ENCODE measurements around the gene MUC5B.

MUC5B gene

DNA sequence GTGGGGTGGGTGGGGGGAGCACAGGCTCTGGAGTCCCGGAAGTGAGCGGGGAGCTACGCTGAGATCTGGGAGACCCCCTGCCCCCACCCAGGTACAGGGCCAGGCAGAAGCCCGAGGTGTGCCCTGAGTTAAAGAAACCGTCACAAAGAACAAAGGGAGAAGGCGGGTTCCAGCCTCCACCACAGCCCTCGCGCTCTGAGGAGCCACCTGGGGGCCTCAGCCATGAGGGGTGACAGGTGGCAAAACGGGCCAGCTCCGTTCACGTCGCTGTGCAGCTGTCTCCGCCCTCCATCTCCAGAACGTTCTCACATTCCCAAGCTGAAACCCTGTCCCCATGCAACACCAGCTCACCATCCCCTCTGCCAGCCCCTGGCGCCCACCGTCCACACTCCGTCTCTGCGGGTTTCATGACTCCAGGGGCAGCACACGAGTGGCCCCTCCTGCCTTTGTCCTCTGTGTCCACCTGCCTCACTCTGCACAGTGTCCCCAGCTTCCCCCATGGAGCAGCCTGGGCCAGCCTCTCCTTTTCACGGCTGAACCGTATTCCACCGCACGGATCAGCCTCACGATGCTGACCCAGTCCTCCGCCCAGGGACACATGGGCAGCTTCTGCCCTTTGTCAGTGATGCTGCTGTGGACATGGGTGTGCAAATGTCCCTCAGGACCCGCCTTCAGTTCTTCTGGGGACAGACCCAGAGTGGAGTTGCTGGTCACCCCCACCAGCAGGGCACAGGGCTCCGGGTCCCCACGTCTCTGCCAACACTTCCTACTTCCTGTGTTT lies 1.7 kb upstream of the MUC5B start:
- DNase-seq: no peak

DNA sequence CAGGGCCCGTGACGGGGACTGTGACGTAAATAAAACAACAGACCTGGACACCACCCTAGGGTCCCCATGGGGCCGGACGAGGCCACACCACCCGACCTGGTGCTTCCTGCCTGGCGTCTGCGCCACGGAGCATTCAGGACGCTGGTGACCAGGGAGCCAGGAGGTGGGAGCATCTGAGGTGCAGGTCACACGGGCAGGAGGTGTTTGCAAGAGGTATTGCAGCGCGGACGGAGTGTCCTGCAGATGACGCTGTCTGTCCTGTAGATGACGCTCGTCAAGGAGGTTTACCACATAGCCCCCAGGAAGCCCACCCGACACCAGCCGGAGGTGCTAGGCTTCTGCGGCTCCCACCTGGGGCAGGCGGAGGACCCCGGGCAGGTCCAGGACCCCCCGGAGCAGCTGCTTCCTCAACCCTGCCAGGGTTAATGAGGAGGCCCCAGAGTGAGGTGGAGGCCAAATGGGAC lies 986 bp upstream of the MUC5B start:
- DNase-seq: no peak

DNA sequence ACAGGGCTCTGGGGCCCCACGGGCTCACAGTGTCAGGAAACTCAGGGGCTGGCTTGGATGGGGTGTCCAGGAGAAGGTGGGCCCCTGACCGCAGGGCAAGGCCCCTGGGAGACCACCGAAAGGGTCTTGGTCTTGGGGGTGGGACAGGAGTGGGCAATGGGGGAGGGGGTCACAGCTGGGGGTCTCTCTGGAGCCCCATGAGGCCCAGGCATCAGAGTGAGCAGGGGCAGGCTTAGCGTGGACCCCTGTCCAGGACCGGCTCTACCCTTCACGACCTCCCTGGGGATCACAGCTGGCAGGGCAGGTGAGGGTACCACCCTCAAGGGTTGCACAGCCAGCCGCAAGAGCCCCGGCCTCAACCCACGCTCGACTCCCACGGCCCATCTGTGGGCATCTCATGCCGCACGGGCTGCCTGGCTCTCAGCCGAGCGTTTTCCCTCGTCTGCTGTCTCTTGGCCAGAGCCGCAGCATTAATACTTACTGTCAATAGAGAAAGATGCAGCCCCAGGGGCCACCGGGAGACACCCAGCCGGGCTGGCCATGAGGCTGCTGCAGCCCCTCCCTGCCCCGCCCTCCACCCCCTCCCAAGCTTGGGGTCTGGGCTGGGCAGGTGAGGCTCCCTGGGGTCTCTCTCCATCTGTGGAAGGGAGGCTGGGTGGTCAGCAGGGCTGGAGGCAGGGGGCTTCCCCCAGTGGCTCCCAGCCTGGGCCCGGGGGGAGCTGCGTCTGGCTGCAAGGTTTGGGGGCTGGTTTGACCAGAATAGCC lies 662 bp downstream of the MUC5B start:
- no peak for DNase-seq

- no peak for DNase-seq
Observed at GRCh38 chr11:1224111-1224490, 1.2 kb downstream of the MUC5B start.

DNA sequence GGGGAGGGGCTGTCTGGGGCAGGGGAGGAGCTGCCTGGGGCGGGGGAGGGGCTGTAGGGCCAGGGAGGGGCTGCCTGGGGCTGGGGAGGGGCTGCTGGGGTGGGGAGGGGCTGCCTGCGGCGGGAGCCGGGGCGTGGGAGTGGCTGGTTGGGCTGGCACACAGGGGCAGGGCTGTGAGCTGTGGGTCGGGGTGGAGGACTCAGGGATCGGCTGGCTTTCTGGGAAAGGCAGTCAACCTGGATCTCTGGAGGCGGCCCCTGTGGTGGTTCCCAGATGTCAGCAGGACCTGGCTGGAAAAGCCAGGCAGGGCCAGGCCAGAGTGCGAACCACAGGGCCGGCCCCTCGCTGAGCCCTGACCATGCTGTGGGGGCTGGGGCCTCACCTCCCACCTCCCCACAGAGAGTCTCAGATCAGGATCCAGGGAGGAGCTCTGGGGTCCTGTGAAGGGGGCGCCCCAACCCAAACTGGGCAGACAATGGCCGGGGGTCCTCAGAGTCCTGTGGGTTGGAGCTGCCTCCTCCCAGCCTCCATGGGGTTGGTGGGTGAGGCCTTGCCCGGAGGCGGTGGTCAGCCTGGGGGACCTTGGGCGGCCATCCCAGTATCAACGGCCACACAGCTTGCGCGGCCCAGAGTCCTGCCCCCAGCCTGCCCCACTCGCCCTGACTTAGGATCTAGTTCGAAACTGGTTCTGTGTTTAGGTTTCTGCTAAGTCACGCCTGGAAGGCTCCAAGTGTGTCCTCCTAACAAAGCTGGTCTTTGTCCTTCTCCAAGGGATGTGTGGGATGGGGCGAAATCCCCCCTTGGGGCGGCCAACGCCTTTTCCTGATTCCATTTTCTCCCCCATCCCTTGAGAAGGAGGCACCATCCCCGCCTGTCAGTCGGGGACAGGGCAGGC lies 1.9 kb downstream of the MUC5B start:
- DNase-seq: no peak

DNA sequence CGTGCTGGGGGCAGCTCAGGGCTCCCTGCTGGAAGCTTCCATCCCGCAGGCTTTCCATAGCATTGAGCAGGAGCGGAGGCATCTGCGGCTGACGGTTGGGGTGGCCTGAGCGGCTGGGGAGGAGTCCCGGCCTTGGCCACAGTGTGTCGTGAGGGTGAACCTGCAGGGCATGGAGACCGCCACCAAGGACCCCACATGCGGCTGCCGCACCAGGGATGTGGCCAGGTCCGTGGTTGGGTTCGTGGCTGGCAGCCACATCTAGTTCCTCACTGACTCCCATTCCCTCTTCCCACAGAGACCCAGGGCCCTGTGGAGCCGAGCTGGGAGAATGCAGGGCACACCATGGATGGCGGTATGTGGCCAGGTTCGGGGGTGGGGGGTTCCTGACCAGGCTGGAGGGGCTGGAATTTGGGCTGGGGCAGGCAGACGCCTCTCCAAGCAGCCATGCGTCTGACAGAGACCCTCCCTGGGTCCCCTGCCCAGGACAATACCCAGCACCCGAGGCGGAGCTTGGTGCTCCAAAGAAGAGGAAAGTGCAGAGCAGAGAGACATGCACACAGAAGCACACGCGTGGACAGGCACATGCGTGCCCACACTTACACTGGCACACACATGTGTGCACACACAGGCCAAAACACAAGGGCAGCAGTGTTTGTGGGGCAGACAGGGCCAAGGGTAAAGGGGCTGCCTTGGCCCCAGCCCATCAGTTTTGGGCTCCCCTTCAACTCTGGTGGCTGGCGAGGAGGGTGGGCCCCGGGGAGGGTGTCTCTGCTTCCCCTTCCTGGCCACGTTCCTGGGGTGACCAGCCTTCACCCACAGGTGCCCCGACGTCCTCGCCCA lies 2.7 kb downstream of the MUC5B start:
- no peak for DNase-seq

GRCh38 chr11:1226226-1226985 lies 3.5 kb downstream of the MUC5B start:
- DNase-seq: no peak

- DNase-seq: no peak
Observed at GRCh38 chr11:1226986-1227550, 4.2 kb downstream of the MUC5B start.

GRCh38 chr11:1227551-1228100 lies 4.8 kb downstream of the MUC5B start:
- DNase-seq: no peak

DNA sequence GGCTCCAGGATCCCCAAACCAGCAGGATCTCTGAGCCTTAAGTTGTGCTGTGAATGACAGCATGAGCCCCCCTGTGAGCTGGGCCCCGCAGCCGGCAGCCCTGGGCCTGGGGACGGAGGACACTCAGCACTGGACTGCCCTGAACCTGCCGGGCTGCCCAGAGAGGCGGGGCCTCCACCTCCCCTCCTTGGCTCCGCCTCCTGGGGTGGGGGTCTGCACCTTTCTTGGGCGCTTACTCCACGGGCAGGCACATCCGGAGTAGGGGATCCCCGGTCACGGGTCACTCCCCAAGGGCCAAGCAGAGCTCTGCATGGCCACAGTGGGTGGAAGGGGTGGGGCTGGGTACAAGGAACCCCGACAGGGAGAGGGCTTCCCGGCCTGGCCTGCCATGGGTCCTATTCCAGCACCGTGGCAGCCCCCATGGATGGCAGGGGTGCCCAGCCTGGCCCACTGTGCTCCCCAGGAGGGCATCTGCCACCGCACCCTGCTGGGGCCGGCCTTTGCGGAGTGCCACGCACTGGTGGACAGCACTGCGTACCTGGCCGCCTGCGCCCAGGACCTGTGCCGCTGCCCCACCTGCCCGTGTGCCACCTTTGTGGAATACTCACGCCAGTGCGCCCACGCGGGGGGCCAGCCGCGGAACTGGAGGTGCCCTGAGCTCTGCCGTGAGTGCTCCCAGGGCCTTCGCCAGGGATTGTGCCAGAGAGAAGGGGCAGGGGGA lies 5.4 kb downstream of the MUC5B start:
- no peak for DNase-seq

DNA sequence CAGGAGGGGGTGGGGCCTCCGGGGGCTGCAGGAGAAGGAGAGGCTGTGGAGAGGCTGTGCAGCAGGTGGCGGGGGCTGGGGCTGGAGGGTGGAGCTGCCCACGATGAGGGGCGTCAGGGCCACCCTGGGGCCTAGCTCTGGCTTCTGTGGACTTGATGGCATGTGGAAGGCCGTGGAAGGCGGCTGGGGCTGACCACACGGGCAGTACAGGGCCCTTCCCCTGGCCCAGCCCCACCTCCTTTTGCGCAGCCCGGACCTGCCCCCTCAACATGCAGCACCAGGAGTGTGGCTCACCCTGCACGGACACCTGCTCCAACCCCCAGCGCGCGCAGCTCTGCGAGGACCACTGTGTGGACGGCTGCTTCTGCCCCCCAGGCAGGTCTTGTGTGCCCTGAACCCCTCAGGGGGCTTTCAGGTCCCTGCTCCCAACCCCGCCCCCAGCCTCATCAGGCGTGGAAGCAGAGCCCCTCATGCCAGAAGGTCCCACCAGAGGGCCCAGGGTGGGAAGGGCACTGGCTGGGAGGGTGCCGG lies 6.1 kb downstream of the MUC5B start:
- no peak for DNase-seq

GRCh38 chr11:1229471-1230120 lies 6.7 kb downstream of the MUC5B start:
- no peak for DNase-seq

- DNase-seq: no peak
Observed at GRCh38 chr11:1230121-1230455, 7.2 kb downstream of the MUC5B start.

DNA sequence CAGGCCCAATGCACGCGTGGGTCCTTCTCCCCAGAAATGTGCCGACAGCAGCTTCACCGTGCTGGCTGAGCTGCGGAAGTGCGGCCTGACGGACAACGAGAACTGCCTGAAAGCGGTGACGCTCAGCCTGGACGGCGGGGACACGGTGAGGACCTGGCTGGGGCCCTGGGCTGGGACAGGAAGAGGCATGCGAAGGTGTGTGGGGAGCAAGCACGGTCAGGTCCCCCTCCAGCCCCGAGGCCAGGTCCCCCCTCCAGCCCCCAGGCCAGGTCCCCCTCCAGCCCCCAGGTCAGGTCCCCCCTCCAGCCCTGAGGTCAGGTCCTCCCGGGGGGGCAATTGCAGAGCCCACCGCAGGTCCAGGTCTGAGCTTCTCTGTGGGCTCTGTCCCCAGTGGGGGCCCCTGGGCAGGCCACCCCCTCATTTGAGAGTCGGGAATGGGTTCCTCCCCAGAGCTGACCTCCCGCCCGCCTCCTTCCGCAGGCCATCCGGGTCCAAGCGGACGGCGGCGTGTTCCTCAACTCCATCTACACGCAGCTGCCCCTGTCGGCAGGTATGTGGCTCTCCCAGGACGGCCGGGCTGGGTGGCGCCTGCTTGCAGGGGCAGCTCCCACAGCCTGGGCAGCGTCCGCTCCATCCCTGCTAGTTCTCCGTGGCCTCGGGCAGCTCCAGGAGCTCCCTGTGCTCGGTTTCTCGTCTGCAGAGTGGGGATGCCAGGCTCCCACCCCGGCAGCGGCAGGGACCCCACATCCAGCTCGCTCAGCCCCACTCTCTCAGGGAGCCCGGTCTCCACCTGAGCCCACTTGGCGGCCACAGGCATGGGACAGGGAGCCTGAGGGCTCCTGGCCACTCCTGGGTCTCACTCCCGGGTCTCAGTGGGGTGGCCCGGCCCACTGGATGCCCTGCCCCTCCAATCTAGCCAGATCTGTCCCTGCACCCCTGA lies 7.9 kb downstream of the MUC5B start:
- no peak for DNase-seq

DNA sequence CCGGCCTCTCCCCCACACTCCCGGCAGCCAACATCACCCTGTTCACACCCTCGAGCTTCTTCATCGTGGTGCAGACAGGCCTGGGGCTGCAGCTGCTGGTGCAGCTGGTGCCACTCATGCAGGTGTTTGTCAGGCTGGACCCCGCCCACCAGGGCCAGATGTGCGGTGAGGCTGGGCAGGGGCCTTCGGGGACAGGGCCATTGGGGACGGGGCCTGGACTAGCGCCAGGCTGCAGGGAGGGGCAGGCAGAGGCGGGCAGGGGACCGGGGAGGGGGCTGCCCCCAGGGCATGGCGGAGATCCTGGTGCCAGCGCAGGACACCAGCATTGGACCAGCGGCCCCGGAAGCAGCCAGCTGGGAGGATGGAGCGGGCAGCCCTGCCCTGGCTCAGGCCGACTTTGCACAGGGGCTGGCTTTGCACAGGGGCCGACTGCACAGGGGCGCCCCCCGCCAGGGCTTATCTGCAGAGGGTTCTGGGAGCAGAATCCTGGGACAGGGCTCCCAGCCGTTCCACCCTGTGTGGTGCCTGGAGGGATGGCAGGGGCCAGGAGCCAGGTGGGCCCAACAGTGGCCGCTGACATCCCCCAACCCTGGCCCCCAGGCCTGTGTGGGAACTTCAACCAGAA lies 8.6 kb downstream of the MUC5B start:
- no peak for DNase-seq

GRCh38 chr11:1232021-1232882 lies 9.4 kb downstream of the MUC5B start:
- no peak for DNase-seq

DNA sequence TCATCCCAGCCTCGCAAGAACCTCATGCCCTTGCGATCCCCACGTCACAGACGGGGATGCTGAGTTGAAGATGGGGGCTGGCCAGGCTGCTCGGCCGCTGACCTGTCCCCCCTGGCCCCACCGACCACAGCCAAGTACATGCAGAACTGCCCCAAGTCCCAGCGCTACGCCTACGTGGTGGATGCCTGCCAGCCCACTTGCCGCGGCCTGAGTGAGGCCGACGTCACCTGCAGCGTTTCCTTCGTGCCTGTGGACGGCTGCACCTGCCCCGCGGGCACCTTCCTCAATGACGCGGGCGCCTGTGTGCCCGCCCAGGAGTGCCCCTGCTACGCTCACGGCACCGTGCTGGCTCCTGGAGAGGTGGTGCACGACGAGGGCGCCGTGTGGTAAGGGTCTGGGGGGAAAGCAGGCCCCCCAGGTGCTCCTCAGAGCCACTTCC lies 10.0 kb downstream of the MUC5B start:
- DNase-seq: no peak
